SW480 (cell line): ENCODE results near the gene CCDC93.
"Not testable (repeated sequence)": the region's sequence is repeated elsewhere in the genome, so short reads cannot be mapped to it uniquely, and the experiment has no call there.

Experiments used
- DNase-seq: peaks from one replicate; pipeline ENCODE4 v3.0.0-alpha.2; 2016; ENCODE audit warnings: low spot score

Gene CCDC93

GRCh38 chr2:117952701-117953100 lies 61.2 kb downstream of the CCDC93 start:
- no peak for DNase-seq

DNA sequence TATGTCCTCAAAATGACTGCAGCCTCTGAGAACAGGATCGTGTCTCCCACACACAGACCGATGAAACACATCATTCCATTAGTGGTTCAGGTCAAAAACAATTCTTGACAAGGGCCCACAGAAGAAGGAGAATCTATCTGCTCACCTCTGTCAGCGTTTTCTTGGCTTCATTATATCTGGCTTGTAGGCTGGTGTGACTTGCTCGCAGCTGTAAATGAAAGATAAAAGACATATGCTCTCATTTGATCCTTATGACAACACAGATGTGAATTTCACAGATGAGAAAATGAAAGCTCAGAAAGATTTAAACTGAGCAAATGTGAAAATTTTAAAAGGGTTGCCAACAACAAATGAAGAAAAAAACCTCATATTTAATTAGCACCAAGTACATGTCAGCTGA lies 61.6 kb downstream of the CCDC93 start:
- DNase-seq = no peak

DNA sequence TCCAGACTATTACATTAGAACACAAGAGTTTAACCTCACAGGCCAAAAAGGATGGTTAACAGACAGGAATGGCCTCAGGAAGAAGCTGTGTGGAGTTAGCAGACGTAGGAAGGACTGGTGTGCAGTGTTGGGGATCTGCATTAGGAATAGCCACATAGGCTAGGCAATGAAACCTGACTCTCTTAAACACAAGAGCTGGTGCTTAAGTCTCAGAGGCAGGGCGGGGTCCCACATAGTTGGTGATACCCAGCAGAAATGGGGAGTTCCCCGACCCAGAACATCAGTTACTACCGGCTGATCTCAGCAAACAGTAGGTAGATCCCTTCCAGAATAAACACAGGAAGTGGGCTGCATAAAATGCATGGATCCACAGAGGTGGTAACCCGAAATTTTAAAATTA lies 64.1 kb downstream of the CCDC93 start:
- no peak for DNase-seq

- DNase-seq = no peak
These were observed 65.3 kb downstream of the CCDC93 start for GRCh38 chr2:117948615-117949014.

GRCh38 chr2:117945296-117945695 lies 68.6 kb downstream of the CCDC93 start:
- DNase-seq = no peak

- DNase-seq = no peak
These were observed 69.1 kb downstream of the CCDC93 start for GRCh38 chr2:117944816-117945215.

DNA sequence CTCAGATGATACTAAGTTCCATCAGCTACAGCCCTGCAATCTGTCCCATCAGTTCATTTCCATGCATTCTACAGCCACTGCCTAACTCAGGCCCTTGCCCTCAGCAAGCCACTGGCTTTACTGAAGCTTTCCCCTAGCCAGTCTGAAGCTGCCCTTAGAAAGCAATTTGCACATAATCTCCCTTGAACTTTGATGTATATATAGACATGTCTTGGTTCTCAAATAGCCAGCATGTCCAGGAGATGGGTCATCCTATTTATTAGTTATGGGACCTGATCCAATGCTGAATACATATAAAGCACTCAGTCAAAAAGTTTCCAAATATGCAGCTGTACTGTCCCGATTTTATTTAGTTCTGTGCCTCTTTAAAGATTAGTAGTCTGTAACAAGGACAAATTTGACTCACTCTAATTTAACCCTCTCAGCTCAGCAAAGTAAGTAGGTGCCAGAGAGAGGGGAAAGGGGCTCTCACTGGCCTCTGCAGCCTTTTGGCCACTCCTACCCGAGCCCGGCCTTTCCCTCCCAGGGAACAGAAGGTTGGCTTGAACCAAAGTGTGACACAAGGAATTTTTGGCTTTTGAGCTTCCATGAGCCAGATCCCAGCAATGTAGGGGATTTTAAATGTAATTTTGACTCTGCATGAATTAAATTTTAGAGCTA lies 70.7 kb downstream of the CCDC93 start:
- DNase-seq = no peak

DNA sequence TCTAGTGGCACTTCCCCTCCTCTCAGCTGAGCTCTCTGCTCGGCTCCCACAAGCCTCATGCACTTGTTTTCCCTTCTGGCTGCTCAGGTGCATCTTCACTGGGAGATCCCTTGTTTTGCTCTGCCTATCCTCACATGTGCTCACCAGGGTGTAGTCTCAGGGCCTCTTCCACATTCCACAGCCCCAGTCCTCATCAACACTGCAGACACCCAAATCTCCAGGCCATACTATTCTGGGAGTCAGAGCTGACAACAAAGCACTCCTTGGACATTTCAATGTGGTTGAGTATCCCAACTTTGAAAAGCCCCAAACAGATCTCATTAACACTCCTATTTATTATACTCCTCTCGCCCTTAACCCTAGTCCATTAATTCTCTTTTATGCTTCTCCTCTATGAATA lies 71.3 kb downstream of the CCDC93 start:
- no peak for DNase-seq

- DNase-seq = no peak
These were observed 72.2 kb downstream of the CCDC93 start for GRCh38 chr2:117941693-117942092.

DNA sequence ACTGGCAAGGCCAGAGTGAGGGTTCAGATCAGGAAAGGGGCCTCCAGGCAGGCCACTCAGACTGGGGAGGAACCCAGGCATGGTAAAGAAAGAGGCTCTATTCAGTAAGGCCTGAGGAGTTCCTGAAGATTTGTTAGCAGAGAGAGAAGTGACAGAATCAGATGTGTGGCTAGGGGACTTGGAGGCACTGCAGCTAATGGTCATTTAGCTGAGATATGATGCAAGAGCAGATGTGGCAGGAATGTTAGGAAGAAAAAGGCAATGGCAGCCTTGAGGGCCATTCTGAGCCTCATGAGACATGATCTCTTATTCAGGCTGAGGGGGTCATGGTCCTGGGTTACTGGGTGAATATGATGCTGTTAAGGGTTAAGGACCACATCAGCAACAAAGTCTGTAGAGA lies 73.4 kb downstream of the CCDC93 start:
- no peak for DNase-seq

GRCh38 chr2:117938611-117939010 lies 75.3 kb downstream of the CCDC93 start:
- DNase-seq = no peak

GRCh38 chr2:117936871-117937428 lies 76.9 kb downstream of the CCDC93 start:
- no peak for DNase-seq

DNA sequence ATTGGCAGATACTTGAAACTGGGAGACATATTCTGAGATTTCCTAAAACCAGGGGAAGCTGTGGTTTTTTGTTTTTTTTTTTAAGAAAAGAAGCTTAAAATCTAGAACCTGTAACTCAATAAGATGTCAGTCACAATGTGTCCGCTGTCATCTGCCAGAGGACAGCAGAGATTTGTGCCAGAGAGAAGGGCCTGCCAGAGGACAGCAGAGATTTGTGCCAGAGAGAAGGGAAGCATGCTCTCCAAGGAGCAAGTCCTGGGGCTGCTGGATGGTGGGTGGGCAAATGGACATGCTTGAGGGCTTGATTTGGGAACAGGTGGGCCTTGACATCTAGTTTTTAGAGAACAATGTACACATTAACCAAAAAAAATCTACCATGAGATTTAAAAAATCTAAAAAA lies 77.9 kb downstream of the CCDC93 start:
- DNase-seq = no peak

DNA sequence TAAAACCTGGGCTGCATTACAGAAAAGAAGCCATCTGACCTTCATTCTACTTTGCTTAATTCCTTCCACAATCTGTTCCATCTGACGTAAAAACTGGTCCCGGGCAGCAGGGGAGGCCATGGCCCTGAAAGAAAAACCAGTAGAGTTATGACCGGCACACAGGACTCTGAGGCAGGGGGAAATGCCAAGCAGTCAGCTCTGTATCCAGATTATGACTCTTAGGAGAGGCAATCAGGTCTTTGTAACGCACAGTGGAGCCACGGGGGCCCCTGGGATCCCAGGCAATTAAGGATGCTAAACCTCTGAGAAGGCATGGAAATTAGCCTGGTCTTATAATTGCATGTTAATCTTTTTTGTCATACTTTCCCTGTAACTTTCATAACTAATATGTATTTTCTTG lies 78.4 kb downstream of the CCDC93 start:
- no peak for DNase-seq

DNA sequence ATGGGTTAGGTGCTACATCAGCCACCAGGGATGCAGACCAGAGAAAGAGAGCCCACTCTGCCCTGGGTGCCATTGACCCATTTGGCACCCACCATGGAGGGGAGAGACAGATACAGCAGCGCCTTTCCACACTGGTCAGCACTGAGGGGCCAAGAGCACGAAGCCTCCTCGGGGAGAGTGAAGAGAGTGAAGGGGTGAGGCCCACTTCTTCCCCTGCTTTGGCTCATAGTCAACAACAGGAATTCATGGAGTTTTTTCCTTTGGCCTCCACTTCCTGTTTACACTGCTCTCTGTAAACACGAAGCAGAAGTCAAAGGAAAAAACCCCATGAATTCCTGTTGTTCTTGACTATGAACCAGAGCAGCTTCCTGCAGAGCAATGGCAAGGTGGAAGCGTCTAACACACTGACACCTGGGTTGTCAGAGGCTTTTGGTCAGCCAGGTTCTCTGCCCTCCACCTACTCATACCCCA lies 80.0 kb downstream of the CCDC93 start:
- DNase-seq = no peak

DNA sequence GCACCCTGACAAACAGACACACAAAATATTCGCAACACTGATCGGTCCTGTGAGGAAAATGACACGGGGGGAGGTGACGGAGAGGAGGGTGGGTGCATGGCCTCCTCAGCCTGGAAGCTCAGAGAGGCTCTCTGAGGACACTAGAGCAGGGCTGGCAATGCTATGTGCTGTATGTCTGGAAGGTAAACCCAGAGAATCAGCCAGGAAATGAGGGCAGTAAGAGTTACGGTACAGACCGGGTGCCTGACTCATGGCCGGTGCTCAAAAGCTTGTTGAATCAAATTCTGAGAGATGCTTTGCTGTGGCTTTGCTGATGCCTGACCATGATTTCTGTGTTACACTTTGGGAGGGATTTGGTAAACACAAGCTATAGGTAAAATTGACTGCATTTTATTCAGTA lies 81.9 kb downstream of the CCDC93 start:
- no peak for DNase-seq

GRCh38 chr2:117931266-117931665 lies 82.6 kb downstream of the CCDC93 start:
- DNase-seq = no peak

GRCh38 chr2:117930775-117931174 lies 83.1 kb downstream of the CCDC93 start:
- DNase-seq = no peak

GRCh38 chr2:117923471-117923870 lies 90.4 kb downstream of the CCDC93 start:
- DNase-seq = not testable (repeated sequence)

DNA sequence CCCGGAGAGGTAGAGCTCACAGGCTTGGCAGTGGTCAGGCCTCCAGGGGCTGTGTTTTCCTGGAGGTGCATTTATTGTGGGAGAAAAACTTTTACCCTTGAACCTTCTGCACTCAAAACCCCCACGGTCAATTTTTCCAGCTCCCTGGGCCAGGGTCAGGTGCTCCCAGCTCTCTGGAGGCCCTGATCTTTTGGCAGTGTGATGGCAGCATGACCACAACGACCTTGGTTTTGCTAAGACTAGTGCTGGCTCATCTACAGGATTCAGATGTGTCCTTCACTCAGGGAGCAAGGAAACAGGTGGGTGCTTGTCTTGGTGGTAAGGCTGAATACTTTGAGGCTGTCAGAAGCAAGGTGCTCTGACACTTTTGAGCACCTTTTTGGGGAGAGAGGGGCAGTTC lies 92.3 kb downstream of the CCDC93 start:
- DNase-seq = no peak

- DNase-seq = no peak
These were observed 95.3 kb downstream of the CCDC93 start for GRCh38 chr2:117918608-117919007.

DNA sequence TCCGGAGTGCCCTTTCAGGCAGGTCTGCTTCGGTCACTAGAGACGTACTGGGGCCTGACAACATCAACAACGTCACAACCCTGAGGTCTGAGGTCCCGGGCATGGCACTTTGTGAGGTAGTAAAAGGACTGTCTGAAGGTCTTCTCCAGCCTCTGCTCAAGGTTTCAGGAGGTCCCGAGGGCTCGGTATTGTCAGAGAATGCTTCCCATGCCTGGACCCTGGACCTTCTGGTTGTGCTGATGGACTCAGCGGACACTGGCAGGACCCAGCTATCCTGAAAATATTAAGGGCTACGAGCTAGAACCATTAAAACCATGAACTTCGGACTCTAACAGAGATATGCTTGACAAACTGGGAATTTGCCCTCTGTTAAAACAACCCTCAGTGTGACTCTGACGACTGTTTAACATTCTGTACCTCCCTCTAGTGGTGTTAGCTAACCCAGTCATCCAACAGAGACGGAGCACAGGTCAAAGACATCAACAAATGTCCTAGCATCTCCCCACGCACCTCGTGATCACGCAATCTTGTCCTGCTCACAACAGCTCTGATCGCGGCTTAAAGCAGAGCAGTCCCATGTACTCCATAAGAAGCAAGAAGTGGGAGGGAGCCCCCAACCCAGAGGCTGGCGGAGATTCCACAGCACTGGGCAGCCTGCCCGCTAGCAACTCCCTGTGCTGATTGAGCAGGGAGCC lies 96.5 kb downstream of the CCDC93 start:
- DNase-seq = no peak

- no peak for DNase-seq
These were observed 110.9 kb downstream of the CCDC93 start for GRCh38 chr2:117902933-117903332.

DNA sequence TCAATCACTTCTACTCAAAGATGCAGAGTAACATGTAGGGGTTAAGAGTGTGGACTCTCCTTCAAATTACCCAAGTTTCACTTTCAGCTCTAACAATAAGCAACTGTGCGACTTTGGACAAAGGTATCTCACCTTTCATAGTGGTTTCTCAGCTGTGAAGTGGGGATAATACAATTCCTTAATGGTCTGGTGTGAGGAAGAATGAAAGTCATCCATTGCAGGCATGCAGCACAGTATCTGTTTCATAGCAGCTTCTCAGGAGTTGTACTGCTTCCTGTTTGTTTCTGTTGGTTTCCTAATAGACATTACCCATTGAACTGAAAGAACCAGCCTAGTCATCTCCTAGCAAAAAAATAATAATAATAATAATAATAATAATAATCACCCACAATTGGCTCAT lies 125.0 kb downstream of the CCDC93 start:
- no peak for DNase-seq
